ENCODE measurements around the gene SLC26A11.

- TF ChIP-seq CTCF (IDR thresholded peaks at IDR 0.05) (no peak), ZFX (IDR thresholded peaks at IDR 0.05; ENCODE audit: borderline replicate concordance) (no peak)
Measured at GRCh38 chr17:80190716-80191115, 29.5 kb upstream of the SLC26A11 start.

Data from 22Rv1 (cell line).